Activated CD4-positive, alpha-beta memory T cell treated with anti-CD3 and anti-CD28 coated beads, Interleukin-2, amount 10 ng/mL, durations not matched to agents 7 days and 5 days (primary cell): ENCODE measurements around the gene EFCAB5. TPM values are rescaled to one million over a fixed set of nuclear protein-coding genes. Genes with fewer than 3 reads are reported as not detected.
"Not testable (repeated sequence)": the region's sequence is repeated elsewhere in the genome, so short reads cannot be mapped to it uniquely, and the experiment has no call there.

Experiments used
- CTCF ChIA-PET: fragments of 350-600 bp; sonication (Branson Sonifier 250); formaldehyde crosslinking; loops from one replicate; lab custom pipeline; 2021; ENCODE audit warnings: antibody characterized with exemption, inconsistent platforms; lab: Charles Lee
- POLR2A ChIA-PET: fragments of 350-600 bp; sonication (Branson Sonifier 250); formaldehyde crosslinking; loops from one replicate; lab custom pipeline; 2021; ENCODE audit warnings: antibody characterized with exemption; lab: Charles Lee
- DNase-seq: peaks from one replicate; pipeline ENCODE4 v3.0.0-alpha.2; 2020
- H3K27ac Mint-ChIP-seq: one replicate; pipeline ENCODE4 v1.8.0; 2021; ENCODE audit warnings: mild to moderate bottlenecking, mixed read lengths
- H3K27me3 Mint-ChIP-seq: one replicate; pipeline ENCODE4 v1.8.0; 2021; ENCODE audit warnings: mixed read lengths
- H3K36me3 Mint-ChIP-seq: one replicate; pipeline ENCODE4 v1.8.0; 2021; ENCODE audit warnings: low read depth, mixed read lengths
- H3K4me1 Mint-ChIP-seq: one replicate; pipeline ENCODE4 v1.8.0; 2021; ENCODE audit warnings: mixed read lengths
- H3K4me3 Mint-ChIP-seq: one replicate; pipeline ENCODE4 v1.8.0; 2021; ENCODE audit warnings: mild to moderate bottlenecking, mixed read lengths
- H3K9me3 Mint-ChIP-seq: one replicate; pipeline ENCODE4 v1.8.0; 2021; ENCODE audit warnings: mixed read lengths
- total RNA-seq, 2 experiments: library from RNA; stranded (reverse); gene quantifications; one replicate each; pipeline ENCODE4 v1.2.3, GENCODE V29; 2021

The EFCAB5 gene
- total RNA-seq, 2 experiments from 2014 or later: 0.86 to 1.6 TPM

GRCh38 chr17:29982991-29983653, 41.7 kb downstream of the EFCAB5 start:
- Mint-ChIP-seq H3K4me3 (no peak overlapping the region), H3K9me3 (peaks cover 10% of the 10 kb centered on the region), H3K27me3 (peaks cover 6% of the 10 kb centered on the region), H3K4me1 (no peaks in the 10 kb centered on the region), H3K27ac (no peak overlapping the region), H3K36me3 (no peaks in the 10 kb centered on the region)
- DNase-seq: no peak
- POLR2A ChIA-PET: no interaction called here
- CTCF ChIA-PET: no interaction called here

- CTCF ChIA-PET: no interaction called here
- H3K36me3 Mint-ChIP-seq: peaks cover 2% of the 10 kb centered on the region
- H3K4me3 Mint-ChIP-seq: no peak overlapping the region
- no peak overlapping the region for H3K27ac Mint-ChIP-seq
- H3K9me3 Mint-ChIP-seq: peaks cover 3% of the 10 kb centered on the region
- DNase-seq: no peak
- POLR2A ChIA-PET: no interaction called here
- peaks cover 5% of the 10 kb centered on the region for H3K27me3 Mint-ChIP-seq
- H3K4me1 Mint-ChIP-seq: peaks cover 11% of the 10 kb centered on the region
These were observed 55.0 kb downstream of the EFCAB5 start for GRCh38 chr17:29996458-29996857.

GRCh38 chr17:30000001-30000754, 58.7 kb downstream of the EFCAB5 start:
- ChIA-PET POLR2A (interaction anchor here (0.6 kb wide), 1 partner anchor 9 kb away, joined by 3 read pairs; no protein-coding TSS in a partner anchor), CTCF (no interaction called here)
- H3K36me3 Mint-ChIP-seq: no peaks in the 10 kb centered on the region
- no peak for DNase-seq
- no peak overlapping the region for H3K27ac Mint-ChIP-seq
- peaks cover 11% of the 10 kb centered on the region for H3K4me1 Mint-ChIP-seq
- H3K4me3 Mint-ChIP-seq: no peak overlapping the region
- H3K9me3 Mint-ChIP-seq: no peaks in the 10 kb centered on the region
- H3K27me3 Mint-ChIP-seq: peaks cover 5% of the 10 kb centered on the region

- ChIA-PET CTCF (no interaction called here), POLR2A (interaction anchor here (0.6 kb wide), 1 partner anchor 9 kb away, joined by 3 read pairs; no protein-coding TSS in a partner anchor)
- no peak for DNase-seq
- no peak overlapping the region for H3K4me3 Mint-ChIP-seq
- no peaks in the 10 kb centered on the region for H3K9me3 Mint-ChIP-seq
- no peaks in the 10 kb centered on the region for H3K36me3 Mint-ChIP-seq
- H3K27me3 Mint-ChIP-seq: peaks cover 3% of the 10 kb centered on the region
- no peak overlapping the region for H3K27ac Mint-ChIP-seq
- H3K4me1 Mint-ChIP-seq: peaks cover 11% of the 10 kb centered on the region
These were observed 59.4 kb downstream of the EFCAB5 start for GRCh38 chr17:30000755-30001257.

- no peak for DNase-seq
- H3K27me3 Mint-ChIP-seq: no peaks in the 10 kb centered on the region
- ChIA-PET CTCF (no interaction called here), POLR2A (interaction anchor here (0.6 kb wide), 1 partner anchor 1641 kb away, joined by 3 read pairs; no protein-coding TSS in a partner anchor)
- no peaks in the 10 kb centered on the region for H3K36me3 Mint-ChIP-seq
- H3K27ac Mint-ChIP-seq: no peak overlapping the region
- H3K4me1 Mint-ChIP-seq: peaks cover 11% of the 10 kb centered on the region
- no peaks in the 10 kb centered on the region for H3K9me3 Mint-ChIP-seq
- H3K4me3 Mint-ChIP-seq: no peak overlapping the region
These were observed 60.7 kb downstream of the EFCAB5 start for GRCh38 chr17:30002088-30002487.

GRCh38 chr17:30005709-30006320, 64.4 kb downstream of the EFCAB5 start:
- Mint-ChIP-seq H3K36me3 (no peaks in the 10 kb centered on the region), H3K27me3 (peaks cover 9% of the 10 kb centered on the region), H3K27ac (no peak overlapping the region), H3K4me3 (no peak overlapping the region), H3K4me1 (peaks cover 3% of the 10 kb centered on the region), H3K9me3 (no peaks in the 10 kb centered on the region)
- POLR2A ChIA-PET: no interaction called here
- CTCF ChIA-PET: no interaction called here
- no peak for DNase-seq

- peaks cover 16% of the 10 kb centered on the region for H3K27me3 Mint-ChIP-seq
- POLR2A ChIA-PET, H3K36me3 Mint-ChIP-seq, H3K4me1 Mint-ChIP-seq, DNase-seq, H3K27ac Mint-ChIP-seq, CTCF ChIA-PET, H3K9me3 Mint-ChIP-seq, H3K4me3 Mint-ChIP-seq: not testable (repeated sequence)
These were observed 70.5 kb downstream of the EFCAB5 start for GRCh38 chr17:30011934-30012333.

- peak; percentile 28 for DNase-seq
- H3K4me3 Mint-ChIP-seq: no peak overlapping the region
- no peaks in the 10 kb centered on the region for H3K36me3 Mint-ChIP-seq
- no peaks in the 10 kb centered on the region for H3K9me3 Mint-ChIP-seq
- H3K4me1 Mint-ChIP-seq: no peaks in the 10 kb centered on the region
- H3K27me3 Mint-ChIP-seq: peaks cover 15% of the 10 kb centered on the region
- no peak overlapping the region for H3K27ac Mint-ChIP-seq
- ChIA-PET POLR2A (interaction anchor here (1.0 to 1.2 kb wide), 2 partner anchors 92 to 404 kb away, joined by 3 read pairs; partner anchors contain the start of gene SSH2), CTCF (interaction anchor here (0.6 to 2.0 kb wide), 12 partner anchors 8 to 572 kb away, joined by 3 to 10 read pairs (median 4); no protein-coding TSS in a partner anchor)
These were observed 80.4 kb downstream of the EFCAB5 start for GRCh38 chr17:30021708-30022317.

- H3K4me3 Mint-ChIP-seq, H3K27ac Mint-ChIP-seq, POLR2A ChIA-PET, H3K27me3 Mint-ChIP-seq, H3K4me1 Mint-ChIP-seq, H3K36me3 Mint-ChIP-seq, DNase-seq, CTCF ChIA-PET, H3K9me3 Mint-ChIP-seq: not testable (repeated sequence)
These were observed 83.9 kb downstream of the EFCAB5 start for GRCh38 chr17:30025325-30025724.

- H3K9me3 Mint-ChIP-seq: no peaks in the 10 kb centered on the region
- H3K27ac Mint-ChIP-seq: no peak overlapping the region
- no peaks in the 10 kb centered on the region for H3K36me3 Mint-ChIP-seq
- no peaks in the 10 kb centered on the region for H3K4me1 Mint-ChIP-seq
- no peak overlapping the region for H3K4me3 Mint-ChIP-seq
- POLR2A ChIA-PET: no interaction called here
- DNase-seq: no peak
- CTCF ChIA-PET: interaction anchor here (0.8 to 2.4 kb wide), 3 partner anchors 18 to 66 kb away, joined by 3 to 16 read pairs (median 15); no protein-coding TSS in a partner anchor
- H3K27me3 Mint-ChIP-seq: peaks cover 7% of the 10 kb centered on the region
These were observed 86.2 kb downstream of the EFCAB5 start for GRCh38 chr17:30027676-30028075.

GRCh38 chr17:30031214-30031869, 89.9 kb downstream of the EFCAB5 start:
- ChIA-PET POLR2A (no interaction called here), CTCF (interaction anchor here (1.8 to 2.1 kb wide), 2 partner anchors 10 to 12 kb away, joined by 5 read pairs; no protein-coding TSS in a partner anchor)
- Mint-ChIP-seq H3K9me3 (no peaks in the 10 kb centered on the region), H3K4me3 (no peak overlapping the region), H3K4me1 (no peaks in the 10 kb centered on the region), H3K27ac (no peak overlapping the region), H3K36me3 (no peaks in the 10 kb centered on the region), H3K27me3 (peaks cover 2% of the 10 kb centered on the region)
- DNase-seq: no peak

- Mint-ChIP-seq H3K9me3 (peaks cover 3% of the 10 kb centered on the region), H3K27me3 (no peaks in the 10 kb centered on the region), H3K4me3 (no peak overlapping the region), H3K27ac (no peak overlapping the region), H3K36me3 (no peaks in the 10 kb centered on the region), H3K4me1 (peaks cover 1% of the 10 kb centered on the region)
- CTCF ChIA-PET: interaction anchor here (1.1 kb wide), 1 partner anchor 14 kb away, joined by 3 read pairs; no protein-coding TSS in a partner anchor
- POLR2A ChIA-PET: no interaction called here
- no peak for DNase-seq
These were observed 93.9 kb downstream of the EFCAB5 start for GRCh38 chr17:30035369-30035768.
